ENCODE results near the gene CMAS. TPM values are rescaled to one million over a fixed set of nuclear protein-coding genes. Genes with fewer than 3 reads are reported as not detected.

The CMAS gene
- polyA plus RNA-seq, 1 of the 3 experiments (the other 2 are of a cell fraction), result 16.0 TPM

- Histone ChIP-seq H3K9ac (no peak overlapping the region), H3K4me1 (ENCODE audit: control insufficient read depth in 1 of 2, insufficient read depth in 2 of 2, low read depth in 1 of 2, low read length in 1 of 2) (peaks cover 4 to 6% of the 10 kb centered on the region in 2 experiments; a peak in 2 of 4 replicates), H3K36me3 (replicated peaks in 1 of 2; ENCODE audit: control insufficient read depth in 1 of 2, insufficient read depth in 2 of 2, low read length in 1 of 2) (no peaks in the 10 kb centered on the region), H3K27me3 (ENCODE audit: insufficient read depth) (no peaks in the 10 kb centered on the region), H2AFZ (ENCODE audit: low read depth) (peak overlapping the region; percentile 18; the same call in 1 of the 2 replicates), H3K4me3 (ENCODE audit: low read depth in 2 of 2, low read length in 1 of 2) (no peak overlapping the region), H4K20me1 (ENCODE audit: insufficient read depth) (no peaks in the 10 kb centered on the region; the same call in 1 of the 2 replicates), H3K79me2 (ENCODE audit: insufficient read depth) (peaks cover 17% of the 10 kb centered on the region; the same call in 1 of the 2 replicates), H3K9me2 (no peaks in the 10 kb centered on the region), H3K27ac (ENCODE audit: low read depth in 2 of 2, low read length in 1 of 2) (no peak overlapping the region), H3F3A (replicated peaks; ENCODE audit: insufficient read depth) (no peaks in the 10 kb centered on the region), H3K4me2 (no peak overlapping the region), H3K9me3 (no peaks in the 10 kb centered on the region)
- CTCF ChIA-PET, result interaction anchor here (1.7 to 1.8 kb wide), 2 partner anchors 25 to 400 kb away, joined by 4 read pairs; no protein-coding TSS in a partner anchor
- WGBS (ENCODE audit: low lambda C conversion rate), result 48% methylated on average over 9 of the region's 9 CpGs
- TF ChIP-seq ZBTB33 (IDR thresholded peaks at IDR 0.05; ENCODE audit: borderline replicate concordance, low read depth) (no peak), POLR2AphosphoS5 (IDR thresholded peaks at IDR 0.05; ENCODE audit: low read depth, low read length) (no peak), PBX3 (IDR thresholded peaks at IDR 0.05) (no peak), REST (IDR thresholded peaks at IDR 0.05; ENCODE audit: low read depth, low read length) (no peak), RXRA (IDR thresholded peaks at IDR 0.05; ENCODE audit: borderline replicate concordance, low read depth) (no peak), RFX5 (IDR thresholded peaks at IDR 0.05; ENCODE audit: low read length) (no peak), NRF1 (IDR thresholded peaks at IDR 0.05; ENCODE audit: low read depth, low read length) (no peak), TCF12 (IDR thresholded peaks at IDR 0.05) (no peak), TAF1 (IDR thresholded peaks at IDR 0.05; ENCODE audit: borderline replicate concordance, low read depth, low read length) (no peak), RAD21 (IDR thresholded peaks at IDR 0.05; ENCODE audit: low read length) (no peak), SMC3 (IDR thresholded peaks at IDR 0.05; ENCODE audit: low read depth, low read length) (no peak)
- DNase-seq, result no peak
- POLR2A ChIA-PET, result no interaction called here
Observed at GRCh38 chr12:22042976-22043669, 2.9 kb upstream of the CMAS start.

Data from SK-N-SH (cell line).